ENCODE results near the gene KHDC1. TPM values are rescaled to one million over a fixed set of nuclear protein-coding genes. Genes with fewer than 3 reads are reported as not detected.
A peak's percentile ranks its signal among the peaks of the same experiment; 100 is the strongest.
"Not testable (repeated sequence)": the region's sequence is repeated elsewhere in the genome, so short reads cannot be mapped to it uniquely, and the experiment has no call there.

The KHDC1 gene
- total RNA-seq (2022): 8.1 and 8.6 TPM in 2 replicates
- Bru-seq, nascent RNA: percentile 73 among the genes with signal in this experiment
- percentile 67 among the genes with signal in this experiment for BruChase-seq, experiment 1, labeled RNA remaining after a 2-hour chase
- BruChase-seq, experiment 2, labeled RNA remaining after a 6-hour chase: percentile 64 among the genes with signal in this experiment
- long read RNA-seq, transcript KHDC1-205 (3 exons, 2,053 nt): major isoform, 9 of 21 reads
- long read RNA-seq, partial matches to known transcripts: 2 of 21 reads
- long read RNA-seq, other reads (novel, unspliced or antisense): 6 of 21 reads

GRCh38 chr6:73262671-73263569, at the start of gene KHDC1:
Gene KHDC1, minus strand, starts transcription at chr6:73263196. Its CDS starts 20,679 bp downstream, at chr6:73242517.
- H3K36me3 Mint-ChIP-seq (ENCODE audit: insufficient read depth, unreplicated experiment): peaks cover 25% of the 10 kb centered on the region
- no TSS peak for BruUV-seq (replicated peaks)

GRCh38 chr6:73310503-73310845, 47.5 kb upstream of the KHDC1 start:
- intact Hi-C loops (cut with micrococcal nuclease; ENCODE audit: unreplicated experiment): loop anchor here (2.0 kb wide), 1 partner anchor 64 kb away; no protein-coding TSS in a partner anchor

More at GRCh38 chr6:73262671-73263569, at the start of gene KHDC1:
- Histone ChIP-seq H3K9me3 (no peaks in the 10 kb centered on the region), H3K36me3 (ENCODE audit: control insufficient read depth, insufficient read depth, low read length) (no peaks in the 10 kb centered on the region), H3K27me3 (replicated peaks; ENCODE audit: control insufficient read depth, insufficient read depth, low read length) (no peaks in the 10 kb centered on the region), H3K4me1 (peaks cover 16% of the 10 kb centered on the region), H3K4me3 (ENCODE audit: low read depth, low read length) (peak within 1 kb of the TSS; percentile 78)
- Mint-ChIP-seq H3K4me3 (ENCODE audit: unreplicated experiment) (peak within 1 kb of the TSS; percentile 76), H3K9me3 (ENCODE audit: unreplicated experiment) (no peaks in the 10 kb centered on the region), H3K27ac (ENCODE audit: unreplicated experiment) (peak within 1 kb of the TSS; percentile 5), H3K4me1 (ENCODE audit: low read depth, unreplicated experiment) (peaks cover 7% of the 10 kb centered on the region), H3K27me3 (ENCODE audit: insufficient read depth, unreplicated experiment) (no peaks in the 10 kb centered on the region)
- peak; percentile 62 to 66 for DNase-seq
- TF ChIP-seq CTCF (IDR thresholded peaks at IDR 0.05; ENCODE audit: insufficient read depth in 1 of 2, low read depth in 1 of 2, low read length in 1 of 2, severe bottlenecking in 1 of 2, unreplicated experiment in 1 of 2): no peak
- intact Hi-C loops (cut with micrococcal nuclease; ENCODE audit: unreplicated experiment): loop anchor here (2.0 kb wide), 1 partner anchor 46 kb away; no protein-coding TSS in a partner anchor
- ChIA-PET CTCF (interaction anchor here (0.6 kb wide), 1 partner anchor 11 kb away, joined by 12 read pairs; no protein-coding TSS in a partner anchor), POLR2A (no interaction called here)

GRCh38 chr6:73309785-73310502, 46.9 kb upstream of the KHDC1 start:
- intact Hi-C loops (cut with micrococcal nuclease; ENCODE audit: unreplicated experiment): loop anchor here (1.0 to 2.0 kb wide), 3 partner anchors 25 to 65 kb away; partner anchors contain the start of gene KHDC1
- ChIA-PET POLR2A (interaction anchor here (1.0 to 1.7 kb wide), 6 partner anchors 24 to 343 kb away, joined by 3 to 7 read pairs (median 3); partner anchors contain the start of gene EEF1A1), CTCF (interaction anchor here (0.9 to 2.3 kb wide), 4 partner anchors 18 to 79 kb away, joined by 4 to 29 read pairs (median 16); no protein-coding TSS in a partner anchor)

More at GRCh38 chr6:73310503-73310845, 47.5 kb upstream of the KHDC1 start:
- H3K4me3 ChIP-seq (ENCODE audit: low read depth, low read length): peak overlapping the region; percentile 52
- H3K36me3 ChIP-seq (ENCODE audit: control insufficient read depth, insufficient read depth, low read length); H3K27me3 ChIP-seq (replicated peaks; ENCODE audit: control insufficient read depth, insufficient read depth, low read length); H3K9me3 Mint-ChIP-seq (ENCODE audit: unreplicated experiment); POLR2A ChIA-PET; BruUV-seq (replicated peaks); H3K27me3 Mint-ChIP-seq (ENCODE audit: insufficient read depth, unreplicated experiment); H3K9me3 ChIP-seq; CTCF ChIA-PET; DNase-seq; H3K4me1 ChIP-seq: not testable (repeated sequence)
- Mint-ChIP-seq H3K4me1 (ENCODE audit: low read depth, unreplicated experiment) (peaks cover 15% of the 10 kb centered on the region), H3K36me3 (ENCODE audit: insufficient read depth, unreplicated experiment) (peaks cover 27% of the 10 kb centered on the region), H3K4me3 (ENCODE audit: unreplicated experiment) (peak overlapping the region; percentile 100), H3K27ac (ENCODE audit: unreplicated experiment) (peak overlapping the region; percentile 98)

More at GRCh38 chr6:73309785-73310502, 46.9 kb upstream of the KHDC1 start:
- peak overlapping the region; percentile 52 for H3K4me3 ChIP-seq (ENCODE audit: low read depth, low read length)
- DNase-seq: peak; percentile 74 to 77
- peaks cover 15% of the 10 kb centered on the region for H3K4me1 Mint-ChIP-seq (ENCODE audit: low read depth, unreplicated experiment)
- H3K9me3 Mint-ChIP-seq (ENCODE audit: unreplicated experiment): no peaks in the 10 kb centered on the region
- H3K4me1 ChIP-seq: peaks cover 5% of the 10 kb centered on the region; the same call in 1 of the 2 replicates
- H3K36me3 ChIP-seq (ENCODE audit: control insufficient read depth, insufficient read depth, low read length): no peaks in the 10 kb centered on the region
- peak overlapping the region; percentile 100 for H3K4me3 Mint-ChIP-seq (ENCODE audit: unreplicated experiment)
- peak overlapping the region; percentile 98 for H3K27ac Mint-ChIP-seq (ENCODE audit: unreplicated experiment)
- BruUV-seq (replicated peaks): no TSS peak
- H3K36me3 Mint-ChIP-seq (ENCODE audit: insufficient read depth, unreplicated experiment): peaks cover 27% of the 10 kb centered on the region
- H3K27me3 ChIP-seq (replicated peaks; ENCODE audit: control insufficient read depth, insufficient read depth, low read length): no peaks in the 10 kb centered on the region
- H3K9me3 ChIP-seq: no peaks in the 10 kb centered on the region
- no peaks in the 10 kb centered on the region for H3K27me3 Mint-ChIP-seq (ENCODE audit: insufficient read depth, unreplicated experiment)
- TF ChIP-seq CTCF (IDR thresholded peaks at IDR 0.05; ENCODE audit: insufficient read depth in 1 of 2, low read depth in 1 of 2, low read length in 1 of 2, severe bottlenecking in 1 of 2, unreplicated experiment in 1 of 2): peak; percentile 40 to 87
